Activated CD4-positive, alpha-beta T cell treated with anti-CD3 and anti-CD28 coated beads, Interleukin-2, amount 10 ng/mL, durations not matched to agents 7 days and 5 days (primary cell): ENCODE data around the gene GLT1D1. TPM values are rescaled to one million over a fixed set of nuclear protein-coding genes. Genes with fewer than 3 reads are reported as not detected.

Experiments
- CTCF ChIA-PET: fragments of 350-600 bp; sonication (Branson Sonifier 250); formaldehyde crosslinking; loops from one replicate; lab custom pipeline; 2021; ENCODE audit warnings: antibody characterized with exemption; lab: Charles Lee
- POLR2A ChIA-PET: fragments of 350-600 bp; sonication (Branson Sonifier 250); formaldehyde crosslinking; loops from one replicate; lab custom pipeline; 2021; ENCODE audit warnings: antibody characterized with exemption; lab: Charles Lee
- DNase-seq: peaks from one replicate; pipeline ENCODE4 v3.0.0-alpha.2; 2020
- H3K27ac Mint-ChIP-seq: one replicate; pipeline ENCODE4 v1.8.0; 2021; ENCODE audit warnings: mild to moderate bottlenecking, moderate library complexity, mixed read lengths
- H3K27me3 Mint-ChIP-seq: one replicate; pipeline ENCODE4 v1.8.0; 2021; ENCODE audit warnings: mixed read lengths
- H3K36me3 Mint-ChIP-seq: one replicate; pipeline ENCODE4 v1.8.0; 2021; ENCODE audit warnings: low read depth, mixed read lengths
- H3K4me1 Mint-ChIP-seq: one replicate; pipeline ENCODE4 v1.8.0; 2021; ENCODE audit warnings: mixed read lengths
- H3K4me3 Mint-ChIP-seq: one replicate; pipeline ENCODE4 v1.8.0; 2021; ENCODE audit warnings: mild to moderate bottlenecking, moderate library complexity, mixed read lengths
- H3K9me3 Mint-ChIP-seq: one replicate; pipeline ENCODE4 v1.8.0; 2021; ENCODE audit warnings: mixed read lengths
- total RNA-seq, 2 experiments: library from RNA; stranded (reverse); gene quantifications; one replicate each; pipeline ENCODE4 v1.2.3, GENCODE V29; 2021

GLT1D1 gene
- total RNA-seq, 2 experiments from 2014 or later = 0.10 TPM; not detected in 1

GRCh38 chr12:128940974-128941373, 87.7 kb downstream of the GLT1D1 start:
- CTCF ChIA-PET = no interaction called here
- POLR2A ChIA-PET = no interaction called here
- no peak overlapping the region for H3K27ac Mint-ChIP-seq
- no peak for DNase-seq
- H3K9me3 Mint-ChIP-seq = peaks cover 1% of the 10 kb centered on the region
- H3K27me3 Mint-ChIP-seq = no peaks in the 10 kb centered on the region
- no peak overlapping the region for H3K4me3 Mint-ChIP-seq
- H3K36me3 Mint-ChIP-seq = no peaks in the 10 kb centered on the region
- no peaks in the 10 kb centered on the region for H3K4me1 Mint-ChIP-seq

- CTCF ChIA-PET = no interaction called here
- Mint-ChIP-seq H3K4me1 (peaks cover 10% of the 10 kb centered on the region), H3K9me3 (peaks cover 2% of the 10 kb centered on the region), H3K27me3 (no peaks in the 10 kb centered on the region), H3K4me3 (no peak overlapping the region), H3K27ac (no peak overlapping the region), H3K36me3 (no peaks in the 10 kb centered on the region)
- POLR2A ChIA-PET = no interaction called here
- no peak for DNase-seq
Observed at GRCh38 chr12:128942960-128943477, 89.7 kb downstream of the GLT1D1 start.

- ChIA-PET CTCF (no interaction called here), POLR2A (no interaction called here)
- DNase-seq = no peak
- no peaks in the 10 kb centered on the region for H3K36me3 Mint-ChIP-seq
- H3K27ac Mint-ChIP-seq = no peak overlapping the region
- H3K4me3 Mint-ChIP-seq = no peak overlapping the region
- peaks cover 21% of the 10 kb centered on the region for H3K4me1 Mint-ChIP-seq
- H3K27me3 Mint-ChIP-seq = no peaks in the 10 kb centered on the region
- H3K9me3 Mint-ChIP-seq = peaks cover 2% of the 10 kb centered on the region
Observed at GRCh38 chr12:128944956-128945355, 91.7 kb downstream of the GLT1D1 start.

- Mint-ChIP-seq H3K4me1 (peaks cover 21% of the 10 kb centered on the region), H3K27ac (no peak overlapping the region), H3K36me3 (no peaks in the 10 kb centered on the region), H3K9me3 (peaks cover 2% of the 10 kb centered on the region), H3K27me3 (no peaks in the 10 kb centered on the region), H3K4me3 (no peak overlapping the region)
- ChIA-PET POLR2A (no interaction called here), CTCF (no interaction called here)
- no peak for DNase-seq
Observed at GRCh38 chr12:128947209-128947608, 93.9 kb downstream of the GLT1D1 start.

- H3K4me1 Mint-ChIP-seq = peaks cover 21% of the 10 kb centered on the region
- no peaks in the 10 kb centered on the region for H3K36me3 Mint-ChIP-seq
- H3K9me3 Mint-ChIP-seq = peaks cover 2% of the 10 kb centered on the region
- ChIA-PET CTCF (no interaction called here), POLR2A (no interaction called here)
- H3K4me3 Mint-ChIP-seq = no peak overlapping the region
- no peak for DNase-seq
- H3K27ac Mint-ChIP-seq = no peak overlapping the region
- no peaks in the 10 kb centered on the region for H3K27me3 Mint-ChIP-seq
Observed at GRCh38 chr12:128949086-128949485, 95.8 kb downstream of the GLT1D1 start.

GRCh38 chr12:128951448-128951847, 98.2 kb downstream of the GLT1D1 start:
- ChIA-PET CTCF (no interaction called here), POLR2A (no interaction called here)
- no peak for DNase-seq
- no peaks in the 10 kb centered on the region for H3K9me3 Mint-ChIP-seq
- H3K36me3 Mint-ChIP-seq = no peaks in the 10 kb centered on the region
- peaks cover 4% of the 10 kb centered on the region for H3K27me3 Mint-ChIP-seq
- H3K27ac Mint-ChIP-seq = no peak overlapping the region
- no peak overlapping the region for H3K4me3 Mint-ChIP-seq
- H3K4me1 Mint-ChIP-seq = peaks cover 22% of the 10 kb centered on the region

- H3K36me3 Mint-ChIP-seq = no peaks in the 10 kb centered on the region
- no peak for DNase-seq
- H3K27ac Mint-ChIP-seq = no peak overlapping the region
- CTCF ChIA-PET = no interaction called here
- peaks cover 6% of the 10 kb centered on the region for H3K9me3 Mint-ChIP-seq
- peaks cover 11% of the 10 kb centered on the region for H3K4me1 Mint-ChIP-seq
- POLR2A ChIA-PET = no interaction called here
- H3K27me3 Mint-ChIP-seq = peaks cover 11% of the 10 kb centered on the region
- no peak overlapping the region for H3K4me3 Mint-ChIP-seq
Observed at GRCh38 chr12:128956755-128957154, 103.5 kb downstream of the GLT1D1 start.

- Mint-ChIP-seq H3K27me3 (peaks cover 11% of the 10 kb centered on the region), H3K4me1 (peaks cover 11% of the 10 kb centered on the region), H3K36me3 (no peaks in the 10 kb centered on the region), H3K9me3 (peaks cover 13% of the 10 kb centered on the region), H3K27ac (no peak overlapping the region), H3K4me3 (no peak overlapping the region)
- DNase-seq = no peak
- POLR2A ChIA-PET = no interaction called here
- CTCF ChIA-PET = no interaction called here
Observed at GRCh38 chr12:128959901-128960300, 106.6 kb downstream of the GLT1D1 start.

GRCh38 chr12:128961308-128961902, 108.1 kb downstream of the GLT1D1 start:
- H3K27me3 Mint-ChIP-seq = peaks cover 8% of the 10 kb centered on the region
- peaks cover 9% of the 10 kb centered on the region for H3K4me1 Mint-ChIP-seq
- CTCF ChIA-PET = no interaction called here
- no peaks in the 10 kb centered on the region for H3K36me3 Mint-ChIP-seq
- no peak overlapping the region for H3K27ac Mint-ChIP-seq
- H3K4me3 Mint-ChIP-seq = no peak overlapping the region
- POLR2A ChIA-PET = no interaction called here
- DNase-seq = no peak
- peaks cover 13% of the 10 kb centered on the region for H3K9me3 Mint-ChIP-seq

- no peaks in the 10 kb centered on the region for H3K36me3 Mint-ChIP-seq
- peaks cover 7% of the 10 kb centered on the region for H3K27me3 Mint-ChIP-seq
- POLR2A ChIA-PET = no interaction called here
- CTCF ChIA-PET = no interaction called here
- DNase-seq = no peak
- no peak overlapping the region for H3K4me3 Mint-ChIP-seq
- peaks cover 5% of the 10 kb centered on the region for H3K4me1 Mint-ChIP-seq
- peaks cover 13% of the 10 kb centered on the region for H3K9me3 Mint-ChIP-seq
- no peak overlapping the region for H3K27ac Mint-ChIP-seq
Observed at GRCh38 chr12:128961957-128962356, 108.7 kb downstream of the GLT1D1 start.

GRCh38 chr12:128966203-128966810, 113.0 kb downstream of the GLT1D1 start:
- no peak for DNase-seq
- POLR2A ChIA-PET = no interaction called here
- Mint-ChIP-seq H3K4me3 (no peak overlapping the region), H3K36me3 (no peaks in the 10 kb centered on the region), H3K27me3 (no peaks in the 10 kb centered on the region), H3K27ac (no peak overlapping the region), H3K4me1 (peaks cover 8% of the 10 kb centered on the region), H3K9me3 (peaks cover 9% of the 10 kb centered on the region)
- CTCF ChIA-PET = interaction anchor here (1.4 kb wide), 1 partner anchor 14 kb away, joined by 5 read pairs; no protein-coding TSS in a partner anchor

- ChIA-PET CTCF (interaction anchor here (0.6 to 1.3 kb wide), 3 partner anchors 9 to 200 kb away, joined by 3 to 5 read pairs (median 4); no protein-coding TSS in a partner anchor), POLR2A (no interaction called here)
- no peaks in the 10 kb centered on the region for H3K36me3 Mint-ChIP-seq
- H3K27ac Mint-ChIP-seq = no peak overlapping the region
- DNase-seq = no peak
- peaks cover 8% of the 10 kb centered on the region for H3K4me1 Mint-ChIP-seq
- peaks cover 7% of the 10 kb centered on the region for H3K9me3 Mint-ChIP-seq
- no peak overlapping the region for H3K4me3 Mint-ChIP-seq
- H3K27me3 Mint-ChIP-seq = no peaks in the 10 kb centered on the region
Observed at GRCh38 chr12:128968668-128969067, 115.4 kb downstream of the GLT1D1 start.

- Mint-ChIP-seq H3K36me3 (no peaks in the 10 kb centered on the region), H3K4me3 (no peak overlapping the region), H3K9me3 (peaks cover 4% of the 10 kb centered on the region), H3K4me1 (peaks cover 8% of the 10 kb centered on the region), H3K27ac (no peak overlapping the region), H3K27me3 (no peaks in the 10 kb centered on the region)
- POLR2A ChIA-PET = no interaction called here
- DNase-seq = peak; percentile 30
- CTCF ChIA-PET = interaction anchor here (0.6 to 1.3 kb wide), 5 partner anchors 8 to 257 kb away, joined by 3 to 5 read pairs (median 3); no protein-coding TSS in a partner anchor
Observed at GRCh38 chr12:128969480-128970055, 116.3 kb downstream of the GLT1D1 start.
